NCI-H2196 treated with DMSO at 0.1 percent for 48 hours (cell line): ENCODE measurements around the gene GPR89A.
"Not testable (repeated sequence)": the region's sequence is repeated elsewhere in the genome, so short reads cannot be mapped to it uniquely, and the experiment has no call there.

Experiments
- DNase-seq: peaks from one replicate; lab custom pipeline; 2025; ENCODE audit not compliant: unreplicated experiment; lab: John Stamatoyannopoulos, UW

Gene GPR89A

GRCh38 chr1:145716641-145717345 is 109.0 kb downstream of the GPR89A start:
- no peak for DNase-seq

GRCh38 chr1:145717833-145718232 is 110.0 kb downstream of the GPR89A start:
- no peak for DNase-seq

DNA sequence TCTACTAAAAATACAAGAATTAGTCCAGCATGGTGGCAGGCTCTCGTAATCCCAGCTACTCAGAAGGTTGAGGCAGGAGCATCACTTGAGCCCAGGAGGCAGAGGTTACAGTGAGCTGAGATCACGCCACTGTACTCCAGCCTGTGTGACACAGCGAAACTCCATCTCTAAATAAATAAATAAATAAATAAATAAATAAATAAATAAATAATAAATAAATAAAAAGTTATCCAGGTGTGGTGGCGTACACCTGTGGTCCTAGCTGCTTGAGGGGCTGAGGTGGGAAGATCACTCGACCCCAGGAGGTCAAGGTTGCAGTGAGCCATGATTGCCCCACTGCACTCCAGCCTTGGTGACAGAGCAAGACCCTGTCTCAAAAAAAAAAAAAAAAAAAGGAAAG is 110.7 kb downstream of the GPR89A start:
- not testable (repeated sequence) for DNase-seq

GRCh38 chr1:145719230-145720079 is 111.7 kb downstream of the GPR89A start, which contains the start of gene CD160:
Gene CD160, plus strand, starts transcription at chr1:145719499. Its CDS starts 8,829 bp downstream, at chr1:145728328.
- no peak for DNase-seq
